Neural cell (in vitro differentiated cells): ENCODE data around the gene RABGAP1L. TPM values are rescaled to one million over a fixed set of nuclear protein-coding genes. Genes with fewer than 3 reads are reported as not detected.

ENCODE experiments used
- H2AFZ ChIP-seq: fragments of 200-600, 300-800 bp; sonication (generic), shearing (Covaris generic); 2 replicates; pipeline ENCODE4 v1.6.0; 2014; ENCODE audit warnings: low read depth, mild to moderate bottlenecking, antibody characterized with exemption, low read length, moderate library complexity
- H3F3A ChIP-seq: fragments of 200-600 bp; shearing (Covaris generic); 2 replicates; pipeline ENCODE4 v1.6.1; 2016; ENCODE audit warnings: mild to moderate bottlenecking, moderate library complexity, mixed read lengths, antibody characterized with exemption, low read length; ENCODE audit not compliant: insufficient read depth, poor library complexity, severe bottlenecking
- H3K27ac ChIP-seq: fragments of 200-600, 300-800 bp; sonication (generic), shearing (Covaris generic); 2 replicates; pipeline ENCODE4 v1.5.1; 2014; ENCODE audit warnings: mild to moderate bottlenecking, low read length, moderate library complexity
- H3K27me3 ChIP-seq: fragments of 300-800, 200-600 bp; sonication (generic), shearing (Covaris generic); 2 replicates; pipeline ENCODE4 v1.6.0; 2014; ENCODE audit warnings: mild to moderate bottlenecking, low read depth, low read length, moderate library complexity; ENCODE audit not compliant: insufficient read depth
- H3K36me3 ChIP-seq: fragments of 300-800, 200-600 bp; sonication (generic), shearing (Covaris generic); 2 replicates; pipeline ENCODE4 v1.5.1; 2014; ENCODE audit warnings: mild to moderate bottlenecking, antibody characterized with exemption, low read length, moderate library complexity; ENCODE audit not compliant: insufficient read depth
- H3K4me2 ChIP-seq: fragments of 300-800, 200-600 bp; sonication (generic), shearing (Covaris generic); 2 replicates; pipeline ENCODE4 v1.6.0; 2014; ENCODE audit warnings: mild to moderate bottlenecking, low read length
- H3K4me3 ChIP-seq: fragments of 300-800, 200-600 bp; sonication (generic), shearing (Covaris generic); 2 replicates; pipeline ENCODE4 v1.5.1; 2014; ENCODE audit warnings: mild to moderate bottlenecking, low read length, moderate library complexity
- H3K79me2 ChIP-seq: fragments of 200-600 bp; shearing (Covaris generic); replicated peaks from 2 replicates; pipeline ENCODE4 v1.6.0; 2014; ENCODE audit warnings: mild to moderate bottlenecking, low read length, moderate library complexity; ENCODE audit not compliant: insufficient read depth
- H3K9ac ChIP-seq: fragments of 300-800, 200-600 bp; sonication (generic), shearing (Covaris generic); 2 replicates; pipeline ENCODE4 v1.6.1; 2016; ENCODE audit warnings: mild to moderate bottlenecking, low read length, mixed read lengths
- H3K9me2 ChIP-seq: fragments of 200-600 bp; shearing (Covaris generic); 2 replicates; pipeline ENCODE4 v1.6.1; 2016; ENCODE audit warnings: mild to moderate bottlenecking, low read length, mixed read lengths; ENCODE audit not compliant: insufficient read depth
- H3K9me3 ChIP-seq: fragments of 200-600, 300-800 bp; sonication (generic), shearing (Covaris generic); 2 replicates; pipeline ENCODE4 v1.6.1; 2016; ENCODE audit warnings: mild to moderate bottlenecking, mixed run types, low read length, moderate library complexity, mixed read lengths
- H4K20me1 ChIP-seq: fragments of 200-600 bp; shearing (Covaris generic); 2 replicates; pipeline ENCODE4 v1.6.1; 2016; ENCODE audit warnings: mild to moderate bottlenecking, mixed run types; ENCODE audit not compliant: insufficient read depth
- CTCF ChIP-seq: fragments of 450-650 bp; IDR thresholded peaks from 2 replicates; pipeline ENCODE4 v1.5.1; 2014; ENCODE audit warnings: antibody characterized with exemption, mild to moderate bottlenecking, moderate library complexity; ENCODE audit not compliant: poor library complexity, severe bottlenecking
- EP300 ChIP-seq: fragments of 450-650 bp; conservative IDR thresholded peaks from 2 replicates; pipeline ENCODE4 v1.6.1; 2014; ENCODE audit warnings: antibody characterized with exemption, mild to moderate bottlenecking, moderate library complexity; ENCODE audit not compliant: poor library complexity, severe bottlenecking
- EZH2 ChIP-seq: fragments of 200-600, 300-800 bp; shearing (Covaris generic), sonication (generic); IDR thresholded peaks from 2 replicates; pipeline ENCODE4 v1.6.1; 2014; ENCODE audit warnings: antibody characterized with exemption, low read length, borderline replicate concordance, mild to moderate bottlenecking; ENCODE audit not compliant: insufficient read depth, poor library complexity, severe bottlenecking
- POLR2AphosphoS5 ChIP-seq: IDR thresholded peaks from 2 replicates; pipeline ENCODE4 v1.6.1; 2012
- RAD21 ChIP-seq: fragments of 450-650 bp; conservative IDR thresholded peaks from 2 replicates; pipeline ENCODE4 v1.6.1; 2014; ENCODE audit warnings: antibody characterized with exemption, mild to moderate bottlenecking, moderate library complexity
- SMC3 ChIP-seq: fragments of 450-650 bp; conservative IDR thresholded peaks from 2 replicates; pipeline ENCODE4 v1.6.1; 2014; ENCODE audit warnings: antibody characterized with exemption, mild to moderate bottlenecking, moderate library complexity; ENCODE audit not compliant: poor library complexity
- TAF1 ChIP-seq: IDR thresholded peaks from 2 replicates; pipeline ENCODE4 v1.6.1; 2012; ENCODE audit warnings: low read depth
- polyA plus RNA-seq: library from polyadenylated mRNA; depleted of rRNA; stranded (reverse); fragments of >200 nt; gene quantifications from 2 replicates; pipeline ENCODE4 v1.2.3, GENCODE V29; 2014
- TF ChIP-seq, protein P1 (sequence below): IDR thresholded peaks from 2 replicates; pipeline ENCODE4 v1.6.1; 2012; ENCODE audit warnings: borderline replicate concordance

RABGAP1L gene
- polyA plus RNA-seq, 1 donor from 2014 or later: 32.2 TPM

DNA sequence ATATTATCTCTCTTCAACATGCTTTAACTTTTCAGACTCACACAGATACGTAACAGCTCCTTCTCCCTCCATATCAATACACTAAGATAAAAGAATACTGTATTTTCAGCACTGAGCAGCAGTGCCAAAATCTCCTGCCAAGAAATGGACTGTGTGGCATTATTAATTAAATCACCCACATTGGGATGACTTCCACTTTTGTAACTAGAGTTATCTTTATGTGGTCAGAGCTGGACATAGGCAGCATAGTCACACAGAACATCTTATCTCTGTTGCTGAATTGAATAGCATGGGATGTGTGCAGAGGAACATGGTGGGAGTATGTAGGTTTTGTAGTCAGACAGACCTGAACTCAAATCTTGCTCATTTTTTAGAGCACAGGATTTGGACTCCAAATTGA lies 799.1 kb downstream of the RABGAP1L start:
- TF ChIP-seq TAF1 (no peak), EZH2 (no peak), SMC3 (no peak), CTCF (no peak), RAD21 (no peak), POLR2AphosphoS5 (no peak)
- TF ChIP-seq, protein P1, sequence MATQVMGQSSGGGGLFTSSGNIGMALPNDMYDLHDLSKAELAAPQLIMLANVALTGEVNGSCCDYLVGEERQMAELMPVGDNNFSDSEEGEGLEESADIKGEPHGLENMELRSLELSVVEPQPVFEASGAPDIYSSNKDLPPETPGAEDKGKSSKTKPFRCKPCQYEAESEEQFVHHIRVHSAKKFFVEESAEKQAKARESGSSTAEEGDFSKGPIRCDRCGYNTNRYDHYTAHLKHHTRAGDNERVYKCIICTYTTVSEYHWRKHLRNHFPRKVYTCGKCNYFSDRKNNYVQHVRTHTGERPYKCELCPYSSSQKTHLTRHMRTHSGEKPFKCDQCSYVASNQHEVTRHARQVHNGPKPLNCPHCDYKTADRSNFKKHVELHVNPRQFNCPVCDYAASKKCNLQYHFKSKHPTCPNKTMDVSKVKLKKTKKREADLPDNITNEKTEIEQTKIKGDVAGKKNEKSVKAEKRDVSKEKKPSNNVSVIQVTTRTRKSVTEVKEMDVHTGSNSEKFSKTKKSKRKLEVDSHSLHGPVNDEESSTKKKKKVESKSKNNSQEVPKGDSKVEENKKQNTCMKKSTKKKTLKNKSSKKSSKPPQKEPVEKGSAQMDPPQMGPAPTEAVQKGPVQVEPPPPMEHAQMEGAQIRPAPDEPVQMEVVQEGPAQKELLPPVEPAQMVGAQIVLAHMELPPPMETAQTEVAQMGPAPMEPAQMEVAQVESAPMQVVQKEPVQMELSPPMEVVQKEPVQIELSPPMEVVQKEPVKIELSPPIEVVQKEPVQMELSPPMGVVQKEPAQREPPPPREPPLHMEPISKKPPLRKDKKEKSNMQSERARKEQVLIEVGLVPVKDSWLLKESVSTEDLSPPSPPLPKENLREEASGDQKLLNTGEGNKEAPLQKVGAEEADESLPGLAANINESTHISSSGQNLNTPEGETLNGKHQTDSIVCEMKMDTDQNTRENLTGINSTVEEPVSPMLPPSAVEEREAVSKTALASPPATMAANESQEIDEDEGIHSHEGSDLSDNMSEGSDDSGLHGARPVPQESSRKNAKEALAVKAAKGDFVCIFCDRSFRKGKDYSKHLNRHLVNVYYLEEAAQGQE: no peak
- Histone ChIP-seq H3K9ac (no peak overlapping the region), H3K27ac (no peak overlapping the region), H3F3A (no peaks in the 10 kb centered on the region), H2AFZ (no peak overlapping the region), H3K4me2 (no peak overlapping the region), H3K79me2 (no peaks in the 10 kb centered on the region), H3K9me3 (no peaks in the 10 kb centered on the region), H3K27me3 (no peaks in the 10 kb centered on the region), H3K4me3 (no peak overlapping the region), H3K9me2 (no peaks in the 10 kb centered on the region), H4K20me1 (no peaks in the 10 kb centered on the region), H3K36me3 (no peaks in the 10 kb centered on the region)

GRCh38 chr1:174960362-174960761 lies 801.0 kb downstream of the RABGAP1L start:
- H3F3A ChIP-seq: no peaks in the 10 kb centered on the region
- H3K9me2 ChIP-seq: no peaks in the 10 kb centered on the region
- no peaks in the 10 kb centered on the region for H4K20me1 ChIP-seq
- no peak overlapping the region for H3K9ac ChIP-seq
- no peaks in the 10 kb centered on the region for H3K9me3 ChIP-seq
- no peaks in the 10 kb centered on the region for H3K36me3 ChIP-seq
- H3K27ac ChIP-seq: no peak overlapping the region
- no peak overlapping the region for H2AFZ ChIP-seq
- no peak overlapping the region for H3K4me2 ChIP-seq
- no peaks in the 10 kb centered on the region for H3K27me3 ChIP-seq
- H3K79me2 ChIP-seq: no peaks in the 10 kb centered on the region
- H3K4me3 ChIP-seq: no peak overlapping the region
- TF ChIP-seq EP300 (no peak), SMC3 (no peak), RAD21 (no peak), TAF1 (no peak), CTCF (no peak)
- TF ChIP-seq, protein P1: no peak
